HG03342 (cell line): ENCODE measurements around the gene ST6GALNAC3.
A peak's percentile ranks its signal among the peaks of the same experiment; 100 is the strongest.
"Not testable (repeated sequence)": the region's sequence is repeated elsewhere in the genome, so short reads cannot be mapped to it uniquely, and the experiment has no call there.

ENCODE experiments used
- ATAC-seq: cut with Tn5 transposase; IDR thresholded peaks from one replicate; pipeline ENCODE4 v1.9.1; 2021; ENCODE audit warnings: mild to moderate bottlenecking, moderate library complexity; ENCODE audit not compliant: unreplicated experiment

Gene ST6GALNAC3

GRCh38 chr1:76105372-76105771 lies 30.8 kb downstream of the ST6GALNAC3 start:
- no peak for ATAC-seq

- no peak for ATAC-seq
Measured at GRCh38 chr1:76106251-76106650, 31.7 kb downstream of the ST6GALNAC3 start.

GRCh38 chr1:76106719-76107235 lies 32.2 kb downstream of the ST6GALNAC3 start:
- no peak for ATAC-seq

- ATAC-seq, result no peak
Measured at GRCh38 chr1:76109404-76109803, 34.9 kb downstream of the ST6GALNAC3 start.

GRCh38 chr1:76109901-76110560 lies 35.5 kb downstream of the ST6GALNAC3 start:
- ATAC-seq, result no peak

- no peak for ATAC-seq
Measured at GRCh38 chr1:76110666-76111065, 36.1 kb downstream of the ST6GALNAC3 start.

- not testable (repeated sequence) for ATAC-seq
Measured at GRCh38 chr1:76112321-76112720, 37.8 kb downstream of the ST6GALNAC3 start.

GRCh38 chr1:76113446-76113845 lies 38.9 kb downstream of the ST6GALNAC3 start:
- no peak for ATAC-seq

- ATAC-seq, result no peak
Measured at GRCh38 chr1:76115171-76115570, 40.6 kb downstream of the ST6GALNAC3 start.

GRCh38 chr1:76121850-76122249 lies 47.3 kb downstream of the ST6GALNAC3 start:
- no peak for ATAC-seq

GRCh38 chr1:76122271-76122670 lies 47.7 kb downstream of the ST6GALNAC3 start:
- ATAC-seq, result no peak

GRCh38 chr1:76123411-76124064 lies 49.0 kb downstream of the ST6GALNAC3 start:
- not testable (repeated sequence) for ATAC-seq

- no peak for ATAC-seq
Measured at GRCh38 chr1:76124196-76124595, 49.6 kb downstream of the ST6GALNAC3 start.

- no peak for ATAC-seq
Measured at GRCh38 chr1:76125473-76126219, 51.1 kb downstream of the ST6GALNAC3 start.

- no peak for ATAC-seq
Measured at GRCh38 chr1:76128096-76128495, 53.5 kb downstream of the ST6GALNAC3 start.

- ATAC-seq, result no peak
Measured at GRCh38 chr1:76129731-76130130, 55.2 kb downstream of the ST6GALNAC3 start.

- no peak for ATAC-seq
Measured at GRCh38 chr1:76130992-76131391, 56.4 kb downstream of the ST6GALNAC3 start.

GRCh38 chr1:76133977-76134376 lies 59.4 kb downstream of the ST6GALNAC3 start:
- no peak for ATAC-seq

GRCh38 chr1:76135835-76136234 lies 61.3 kb downstream of the ST6GALNAC3 start:
- ATAC-seq, result no peak

- ATAC-seq, result peak; percentile 53
Measured at GRCh38 chr1:76136894-76137293, 62.3 kb downstream of the ST6GALNAC3 start.

- no peak for ATAC-seq
Measured at GRCh38 chr1:76137746-76138145, 63.2 kb downstream of the ST6GALNAC3 start.

- ATAC-seq, result no peak
Measured at GRCh38 chr1:76138217-76138616, 63.7 kb downstream of the ST6GALNAC3 start.
